Stimulated activated CD4-positive, alpha-beta T cell treated with anti-CD3 and anti-CD28 coated beads, Interleukin-4, amount 100 ng/mL, for 4 hours (primary cell): ENCODE data around the gene STX16.

Experiments used
- DNase-seq, 2 experiments: peaks; one replicate each; pipeline ENCODE4 v3.0.0-alpha.2; 2020

The STX16 gene

GRCh38 chr20:58682656-58683531 lies 31.8 kb downstream of the STX16 start:
- no peak for DNase-seq

GRCh38 chr20:58684291-58684690 lies 33.2 kb downstream of the STX16 start:
- DNase-seq, result no peak

GRCh38 chr20:58685988-58686387 lies 34.9 kb downstream of the STX16 start:
- DNase-seq, result no peak

- no peak for DNase-seq
These were observed 37.3 kb downstream of the STX16 start for GRCh38 chr20:58688414-58688813.

- DNase-seq, result no peak
These were observed 37.8 kb downstream of the STX16 start for GRCh38 chr20:58688840-58689239.

GRCh38 chr20:58690396-58691135 lies 39.5 kb downstream of the STX16 start:
- DNase-seq, result no peak

GRCh38 chr20:58691773-58692578 lies 40.9 kb downstream of the STX16 start:
- DNase-seq, result no peak

- DNase-seq, result peak; percentile 42 to 71
These were observed 41.6 kb downstream of the STX16 start, which contains the start of gene NPEPL1 for GRCh38 chr20:58692579-58693225. TSS of gene NPEPL1 (plus strand) at chr20:58692800. CDS start at chr20:58692901, 101 bp downstream.

GRCh38 chr20:58693226-58694006 lies 42.3 kb downstream of the STX16 start:
- peak in 1 of 2 experiments; percentile 12 for DNase-seq

- no peak for DNase-seq
These were observed 43.4 kb downstream of the STX16 start for GRCh38 chr20:58694241-58695083.

- DNase-seq, result no peak
These were observed 44.1 kb downstream of the STX16 start for GRCh38 chr20:58695084-58695722.

GRCh38 chr20:58695895-58696375 lies 44.9 kb downstream of the STX16 start:
- no peak for DNase-seq

GRCh38 chr20:58696411-58696961 lies 45.4 kb downstream of the STX16 start:
- DNase-seq, result no peak

GRCh38 chr20:58697201-58697866 lies 46.3 kb downstream of the STX16 start:
- DNase-seq, result no peak

GRCh38 chr20:58697867-58698703 lies 47.0 kb downstream of the STX16 start:
- no peak for DNase-seq

GRCh38 chr20:58698741-58699622 lies 47.9 kb downstream of the STX16 start:
- no peak for DNase-seq

GRCh38 chr20:58699623-58700107 lies 48.6 kb downstream of the STX16 start:
- DNase-seq, result no peak
